ENCODE measurements around the gene DENND1B.

GRCh38 chr1:197604302-197604701 lies 171.0 kb downstream of the DENND1B start:
- TF ChIP-seq CTCF (conservative IDR thresholded peaks at IDR 0.05; ENCODE audit: low read depth, low read length) (no peak), EZH2 (IDR thresholded peaks at IDR 0.05; ENCODE audit: borderline replicate concordance, low read depth, low read length, poor library complexity, severe bottlenecking) (no peak)
